Stomach (tissue), 4 donors: ENCODE data around the gene DISC1.

Source experiments
- POLR2AphosphoS5 ChIP-seq, 3 donors: sonication (generic); formaldehyde crosslinking; IDR thresholded peaks; one replicate each; pipeline ENCODE4 v1.6.1; 2016; ENCODE audit warnings: antibody characterized with exemption in 3 of 3
- TF ChIP-seq, protein P1 (sequence below), 7 experiments: fragments of 450-650 bp in 4 of 7; fragments of 200-600 bp in 3 of 7; sonication (generic) in 3 of 7; IDR thresholded peaks; one replicate each; pipeline ENCODE4 v1.5.1; 2016 to 2019; ENCODE audit warnings: antibody characterized with exemption in 7 of 7, control low read depth in 2 of 7, mild to moderate bottlenecking in 1 of 7

GRCh38 chr1:231861541-231862481 lies 235.2 kb downstream of the DISC1 start:
- TF ChIP-seq POLR2AphosphoS5 (IDR thresholded peaks at IDR 0.05): no peak
- TF ChIP-seq, protein P1, sequence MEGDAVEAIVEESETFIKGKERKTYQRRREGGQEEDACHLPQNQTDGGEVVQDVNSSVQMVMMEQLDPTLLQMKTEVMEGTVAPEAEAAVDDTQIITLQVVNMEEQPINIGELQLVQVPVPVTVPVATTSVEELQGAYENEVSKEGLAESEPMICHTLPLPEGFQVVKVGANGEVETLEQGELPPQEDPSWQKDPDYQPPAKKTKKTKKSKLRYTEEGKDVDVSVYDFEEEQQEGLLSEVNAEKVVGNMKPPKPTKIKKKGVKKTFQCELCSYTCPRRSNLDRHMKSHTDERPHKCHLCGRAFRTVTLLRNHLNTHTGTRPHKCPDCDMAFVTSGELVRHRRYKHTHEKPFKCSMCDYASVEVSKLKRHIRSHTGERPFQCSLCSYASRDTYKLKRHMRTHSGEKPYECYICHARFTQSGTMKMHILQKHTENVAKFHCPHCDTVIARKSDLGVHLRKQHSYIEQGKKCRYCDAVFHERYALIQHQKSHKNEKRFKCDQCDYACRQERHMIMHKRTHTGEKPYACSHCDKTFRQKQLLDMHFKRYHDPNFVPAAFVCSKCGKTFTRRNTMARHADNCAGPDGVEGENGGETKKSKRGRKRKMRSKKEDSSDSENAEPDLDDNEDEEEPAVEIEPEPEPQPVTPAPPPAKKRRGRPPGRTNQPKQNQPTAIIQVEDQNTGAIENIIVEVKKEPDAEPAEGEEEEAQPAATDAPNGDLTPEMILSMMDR (IDR thresholded peaks at IDR 0.05): no peak
